Body of pancreas (tissue), 4 donors: ENCODE measurements around the gene CA4. TPM values are rescaled to one million over a fixed set of nuclear protein-coding genes. Genes with fewer than 3 reads are reported as not detected.

Experiments
- ATAC-seq: fragments of 150-250 bp; one replicate; pipeline ENCODE4 v1.9.1; 2016
- DNase-seq, 4 donors: peaks; one replicate each; pipeline ENCODE4 v3.0.0-alpha.2; 2019
- H3K27ac ChIP-seq, 4 donors: fragments of 200-600 bp; sonication (generic); 1 replicate in 3 of 4; 2 replicates in 1 of 4; pipeline versions ENCODE4 v1.5.1 to v1.6.1; 2016 to 2019; ENCODE audit warnings: mild to moderate bottlenecking in 1 of 4, mixed read lengths in 1 of 4, moderate library complexity in 1 of 4
- H3K27me3 ChIP-seq, 2 donors: fragments of 200-600 bp; sonication (generic); one replicate each; pipeline ENCODE4 v1.6.0; 2016; ENCODE audit warnings: mild to moderate bottlenecking in 1 of 2
- H3K36me3 ChIP-seq, 2 donors: fragments of 200-600 bp; sonication (generic); replicated peaks in 1 of 2; 2 replicates each; pipeline ENCODE4 v1.5.1; 2016; ENCODE audit warnings: low read depth in 2 of 2; ENCODE audit not compliant: insufficient read depth in 1 of 2
- H3K4me1 ChIP-seq: fragments of 200-600 bp; sonication (generic); one replicate; pipeline ENCODE4 v1.6.0; 2016
- H3K4me3 ChIP-seq, 2 donors: fragments of 200-600 bp; sonication (generic); 1 replicate in 1 of 2; 2 replicates in 1 of 2; pipeline ENCODE4 v1.5.1; 2016 to 2019
- H3K9me3 ChIP-seq, 3 donors: fragments of 200-600 bp; sonication (generic); 1 replicate in 2 of 3; 2 replicates in 1 of 3; pipeline ENCODE4 v1.5.1; 2016
- CTCF ChIP-seq, 7 experiments: fragments of 450-650 bp in 4 of 7; fragments of 200-600 bp in 3 of 7; sonication (generic) in 3 of 7; IDR thresholded peaks; one replicate each; pipeline ENCODE4 v1.5.1; 2016 to 2019; ENCODE audit warnings: antibody characterized with exemption in 7 of 7
- POLR2A ChIP-seq, 3 donors: fragments of 450-650 bp; IDR thresholded peaks; one replicate each; pipeline ENCODE4 v1.6.1; 2016; ENCODE audit warnings: antibody characterized with exemption in 3 of 3, mild to moderate bottlenecking in 2 of 3
- WGBS, 2 donors: methylation state at CpG; one replicate each; pipeline ENCODE4 v1.1.5; 2017; 5-methylcytosine and 5-hydroxymethylcytosine counted together
- intact Hi-C: fragments of 100-400 bp; cut with DNase I; formaldehyde crosslinking; loops from one replicate; pipeline ENCODE4 v1.15.1; 2023
- total RNA-seq, 2 donors: library from RNA; depleted of rRNA; stranded (reverse); fragments of >200 nt; gene quantifications; one replicate each; pipeline ENCODE4 v1.1.0, GENCODE V29; 2016

Gene CA4
- total RNA-seq, 2 donors from 2014 or later, result 6.2 to 18.8 TPM

- intact Hi-C loops, result no loop called here
These were observed 22.4 kb upstream of the CA4 start for GRCh38 chr17:60127068-60128064.

DNA sequence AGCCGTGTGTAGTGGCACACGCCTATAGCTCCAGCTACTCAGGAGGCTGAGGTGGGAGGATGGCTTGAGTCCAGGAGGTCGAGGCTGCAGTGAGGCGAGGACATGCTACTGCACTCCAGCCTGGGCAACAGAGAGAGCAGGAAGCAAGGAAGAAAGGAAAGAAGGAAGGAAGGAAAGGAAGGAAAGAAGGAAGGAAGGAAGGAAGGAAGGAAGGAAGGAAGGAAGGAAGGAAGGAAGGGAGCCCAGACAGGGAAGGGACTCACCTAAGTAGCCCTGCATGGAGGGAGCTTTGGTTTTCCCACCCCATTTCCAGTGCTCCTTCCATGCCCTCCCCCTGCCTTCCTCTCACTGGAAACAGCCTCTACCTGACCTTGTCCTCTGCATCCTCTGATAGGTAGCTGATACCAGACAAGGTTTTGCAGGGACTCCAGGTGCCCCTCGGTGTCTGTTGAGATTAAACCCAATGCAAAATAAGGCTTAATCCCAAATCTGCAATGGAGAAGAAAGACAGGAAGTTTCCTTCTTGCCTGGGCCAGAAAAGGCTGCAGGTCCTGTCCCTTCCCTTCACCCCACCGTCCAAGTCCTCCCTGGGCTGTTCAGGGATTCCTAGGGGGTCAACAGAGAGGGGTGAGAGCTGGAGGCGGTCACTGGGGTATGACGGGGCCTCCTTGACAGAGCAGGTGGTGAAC, 21.5 kb upstream of the CA4 start:
- TF ChIP-seq POLR2A (IDR thresholded peaks at IDR 0.05) (no peak), CTCF (IDR thresholded peaks at IDR 0.05) (no peak)
- H3K4me1 ChIP-seq, result no peaks in the 10 kb centered on the region
- H3K9me3 ChIP-seq, result no peaks in the 10 kb centered on the region
- ATAC-seq (no peak), DNase-seq (no peak)
- intact Hi-C loops, result no loop called here
- no peak overlapping the region for H3K27ac ChIP-seq
- H3K36me3 ChIP-seq, result no peaks in the 10 kb centered on the region
- H3K27me3 ChIP-seq, result no peaks in the 10 kb centered on the region
- WGBS, 2 donors, result 64 to 65% methylated on average over 8 of the region's 8 CpGs
- H3K4me3 ChIP-seq, result no peak overlapping the region

More at GRCh38 chr17:60127068-60128064, 22.4 kb upstream of the CA4 start:
- H3K27me3 ChIP-seq, result no peaks in the 10 kb centered on the region
- TF ChIP-seq CTCF (IDR thresholded peaks at IDR 0.05), result no peak
- no peak for TF ChIP-seq POLR2A (IDR thresholded peaks at IDR 0.05)
- H3K4me3 ChIP-seq, result no peak overlapping the region
- H3K9me3 ChIP-seq, result no peaks in the 10 kb centered on the region
- no peaks in the 10 kb centered on the region for H3K36me3 ChIP-seq
- ATAC-seq (no peak), DNase-seq (no peak)
- no peaks in the 10 kb centered on the region for H3K4me1 ChIP-seq
- no peak overlapping the region for H3K27ac ChIP-seq
- WGBS, 2 donors, result 57 to 64% methylated on average over 11 to 14 of the region's 14 CpGs

DNA sequence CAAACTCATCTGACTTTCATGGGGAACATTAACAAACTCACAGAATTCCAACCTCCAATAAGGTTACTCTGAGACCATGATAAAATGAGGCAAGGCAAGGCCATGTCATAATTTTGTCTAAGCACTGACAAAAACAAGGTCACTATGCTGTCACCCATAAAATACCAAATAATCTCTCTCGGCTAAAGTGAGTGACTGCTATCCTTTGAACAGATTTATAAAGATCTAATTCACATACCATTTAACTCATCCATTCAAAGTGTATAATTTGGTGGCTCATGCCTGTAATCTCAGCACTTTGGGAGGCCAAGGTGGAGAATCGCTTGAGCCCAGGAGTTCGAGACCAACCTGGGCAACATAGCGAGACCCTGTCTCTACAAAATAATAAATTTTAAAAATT, 20.6 kb upstream of the CA4 start:
- Histone ChIP-seq H3K9me3 (no peaks in the 10 kb centered on the region), H3K4me1 (peaks cover 8% of the 10 kb centered on the region), H3K36me3 (no peaks in the 10 kb centered on the region), H3K27me3 (no peaks in the 10 kb centered on the region), H3K4me3 (no peak overlapping the region), H3K27ac (no peak overlapping the region)
- no peak for TF ChIP-seq CTCF (IDR thresholded peaks at IDR 0.05)
- TF ChIP-seq POLR2A (IDR thresholded peaks at IDR 0.05), result no peak
- DNase-seq (no peak), ATAC-seq (no peak)
- intact Hi-C loops, result no loop called here
- WGBS, 2 donors, result 82 to 86% methylated on average over 4 of the region's 4 CpGs

GRCh38 chr17:60130466-60130865, 19.3 kb upstream of the CA4 start:
- Histone ChIP-seq H3K27me3 (no peaks in the 10 kb centered on the region), H3K36me3 (no peaks in the 10 kb centered on the region), H3K27ac (no peak overlapping the region), H3K4me1 (peaks cover 17% of the 10 kb centered on the region), H3K9me3 (no peaks in the 10 kb centered on the region), H3K4me3 (no peak overlapping the region)
- intact Hi-C loops, result no loop called here
- 82 to 89% methylated on average over 3 of the region's 3 CpGs for WGBS, 2 donors
- TF ChIP-seq POLR2A (IDR thresholded peaks at IDR 0.05) (no peak), CTCF (IDR thresholded peaks at IDR 0.05) (no peak)
- no peak for DNase-seq
- ATAC-seq, result no peak
